ENCODE data around the gene KLHL22.
"Not testable (repeated sequence)": the region's sequence is repeated elsewhere in the genome, so short reads cannot be mapped to it uniquely, and the experiment has no call there.

The KLHL22 gene

DNA sequence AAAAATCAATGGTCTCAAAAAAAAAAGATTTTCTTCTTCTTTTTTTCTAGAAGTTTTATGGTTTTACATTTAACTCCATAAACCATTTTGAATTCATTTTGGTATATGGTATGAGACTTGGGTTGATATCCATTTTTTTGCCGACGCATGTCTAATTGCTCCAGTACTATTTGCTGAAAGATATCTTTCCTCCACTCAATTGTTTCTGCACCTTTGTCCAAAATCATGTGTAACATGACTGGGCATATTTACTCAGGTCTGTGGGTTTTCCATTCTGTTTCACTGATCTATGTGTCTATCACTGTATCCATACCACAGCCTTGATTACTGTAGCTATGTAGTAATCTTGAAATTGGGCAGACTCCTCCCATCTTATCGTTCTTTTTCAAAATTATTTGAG, 42.4 kb downstream of the KLHL22 start:
- TF ChIP-seq, protein P1, sequence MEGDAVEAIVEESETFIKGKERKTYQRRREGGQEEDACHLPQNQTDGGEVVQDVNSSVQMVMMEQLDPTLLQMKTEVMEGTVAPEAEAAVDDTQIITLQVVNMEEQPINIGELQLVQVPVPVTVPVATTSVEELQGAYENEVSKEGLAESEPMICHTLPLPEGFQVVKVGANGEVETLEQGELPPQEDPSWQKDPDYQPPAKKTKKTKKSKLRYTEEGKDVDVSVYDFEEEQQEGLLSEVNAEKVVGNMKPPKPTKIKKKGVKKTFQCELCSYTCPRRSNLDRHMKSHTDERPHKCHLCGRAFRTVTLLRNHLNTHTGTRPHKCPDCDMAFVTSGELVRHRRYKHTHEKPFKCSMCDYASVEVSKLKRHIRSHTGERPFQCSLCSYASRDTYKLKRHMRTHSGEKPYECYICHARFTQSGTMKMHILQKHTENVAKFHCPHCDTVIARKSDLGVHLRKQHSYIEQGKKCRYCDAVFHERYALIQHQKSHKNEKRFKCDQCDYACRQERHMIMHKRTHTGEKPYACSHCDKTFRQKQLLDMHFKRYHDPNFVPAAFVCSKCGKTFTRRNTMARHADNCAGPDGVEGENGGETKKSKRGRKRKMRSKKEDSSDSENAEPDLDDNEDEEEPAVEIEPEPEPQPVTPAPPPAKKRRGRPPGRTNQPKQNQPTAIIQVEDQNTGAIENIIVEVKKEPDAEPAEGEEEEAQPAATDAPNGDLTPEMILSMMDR (conservative IDR thresholded peaks at IDR 0.05; ENCODE audit: low read depth), result no peak
- ChIA-PET CTCF (interaction anchor here (1.9 kb wide), 1 partner anchor 35 kb away, joined by 4 read pairs; no protein-coding TSS in a partner anchor), POLR2A (ENCODE audit: low non-redundant PET) (no interaction called here)
- DNase-seq (ENCODE audit: low spot score), result no peak
- H3K27ac ChIP-seq, result no peak overlapping the region

DNA sequence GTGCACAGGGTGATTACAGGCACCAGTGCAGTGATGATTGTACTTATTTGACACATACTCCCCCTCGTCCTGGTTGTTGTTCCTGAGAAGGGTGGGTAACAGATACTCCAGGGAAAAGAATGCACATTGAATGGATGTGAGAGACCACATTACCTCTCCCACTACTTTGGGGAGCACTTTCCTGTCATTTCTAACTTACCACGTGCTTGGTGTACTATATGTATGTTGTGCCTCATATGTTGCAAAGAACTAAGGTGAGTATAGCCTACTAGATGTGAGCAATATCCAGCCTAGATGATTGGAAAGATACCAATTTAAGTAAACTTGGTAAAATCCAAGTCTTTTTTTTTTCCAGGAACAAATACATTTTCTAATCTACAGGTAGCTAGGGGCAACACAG, 43.7 kb downstream of the KLHL22 start:
- H3K27ac ChIP-seq, result no peak overlapping the region
- CTCF ChIA-PET, result no interaction called here
- POLR2A ChIA-PET (ENCODE audit: low non-redundant PET), result no interaction called here
- DNase-seq (ENCODE audit: low spot score), result no peak
- TF ChIP-seq, protein P1 (conservative IDR thresholded peaks at IDR 0.05; ENCODE audit: low read depth), result no peak

DNA sequence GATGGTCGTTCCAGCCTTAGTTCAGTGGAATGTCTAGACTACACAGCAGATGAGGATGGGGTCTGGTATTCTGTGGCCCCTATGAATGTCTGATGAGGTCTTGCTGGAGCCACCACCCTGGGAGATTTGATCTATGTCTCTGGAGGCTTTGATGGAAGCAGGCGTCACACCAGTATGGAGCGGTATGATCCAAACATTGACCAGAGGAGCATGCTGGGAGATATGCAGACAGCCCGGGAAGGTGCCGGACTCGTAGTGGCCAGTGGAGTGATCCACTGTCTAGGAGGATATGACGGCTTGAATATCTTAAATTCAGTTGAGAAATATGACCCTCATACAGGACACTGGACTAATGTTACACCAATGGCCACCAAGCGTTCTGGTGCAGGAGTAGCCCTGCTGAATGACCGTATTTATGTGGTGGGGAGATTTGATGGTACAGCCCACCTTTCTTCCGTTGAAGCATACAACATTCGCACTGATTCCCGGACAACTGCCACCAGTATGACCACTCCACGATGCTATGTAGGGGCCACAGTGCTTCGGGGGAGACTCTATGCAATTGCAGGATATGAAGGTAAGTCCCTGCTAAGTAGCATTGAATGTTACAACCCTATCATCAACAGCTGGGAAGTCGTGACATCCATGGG, 44.3 kb downstream of the KLHL22 start:
- POLR2A ChIA-PET (ENCODE audit: low non-redundant PET); H3K27ac ChIP-seq; DNase-seq (ENCODE audit: low spot score); CTCF ChIA-PET: not testable (repeated sequence)

DNA sequence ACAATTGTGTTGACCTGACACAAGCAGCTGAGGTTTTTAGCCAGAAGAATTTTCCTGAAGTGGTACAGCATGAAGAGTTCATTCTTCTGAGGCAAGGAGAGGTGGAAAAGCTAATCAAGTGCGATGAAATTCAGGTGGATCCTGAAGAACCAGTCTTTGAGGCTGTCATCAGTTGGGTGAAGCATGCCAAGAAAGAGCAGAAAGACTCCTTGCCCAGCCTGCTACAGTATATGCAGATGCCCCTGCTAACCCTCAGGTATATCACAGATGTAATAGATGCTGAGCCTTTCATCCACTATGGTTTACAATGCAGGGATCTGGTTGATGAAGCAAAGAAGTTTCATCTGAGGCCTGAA, 45.1 kb downstream of the KLHL22 start:
- CTCF ChIA-PET, result no interaction called here
- POLR2A ChIA-PET (ENCODE audit: low non-redundant PET), result no interaction called here
- H3K27ac ChIP-seq, result no peak overlapping the region
- TF ChIP-seq, protein P1 (conservative IDR thresholded peaks at IDR 0.05; ENCODE audit: low read depth), result no peak
- no peak for DNase-seq (ENCODE audit: low spot score)

DNA sequence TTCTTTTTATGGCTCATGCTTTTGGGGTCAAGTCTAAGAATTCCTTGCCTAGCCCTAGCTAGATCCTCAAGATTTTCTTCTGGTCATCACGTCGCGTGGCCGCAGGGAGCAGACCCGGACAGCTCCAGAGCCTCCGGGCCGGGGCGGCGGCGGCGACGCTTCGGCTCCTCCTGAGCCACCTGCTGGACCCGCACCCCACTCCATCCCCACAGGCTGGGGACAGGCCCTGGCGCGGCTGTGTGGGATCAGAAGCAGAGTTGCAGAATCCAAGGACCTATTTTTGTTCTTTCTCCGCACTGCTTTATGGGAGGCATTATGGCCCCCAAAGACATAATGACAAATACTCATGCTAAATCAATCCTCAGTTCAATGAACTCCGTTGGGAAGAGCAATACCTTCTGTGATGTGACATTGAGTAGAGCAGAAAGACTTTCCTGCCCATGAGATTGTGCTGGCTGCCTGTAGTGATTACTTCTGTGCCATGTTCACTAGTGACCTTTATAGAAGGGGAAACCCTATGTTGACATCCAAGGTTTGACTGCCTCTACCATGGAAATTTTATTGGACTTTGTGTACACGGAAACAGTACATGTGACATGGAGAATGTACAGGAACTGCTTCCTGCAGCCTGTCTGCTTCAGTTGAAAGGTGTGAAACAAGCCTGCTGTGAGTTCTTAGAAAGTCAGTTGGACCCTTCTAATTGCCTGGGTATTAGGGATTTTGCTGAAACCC, 45.6 kb downstream of the KLHL22 start:
- DNase-seq (ENCODE audit: low spot score), result no peak
- POLR2A ChIA-PET (ENCODE audit: low non-redundant PET), result interaction anchor here (0.7 kb wide), 1 partner anchor 27 kb away, joined by 3 read pairs; no protein-coding TSS in a partner anchor
- TF ChIP-seq, protein P1 (conservative IDR thresholded peaks at IDR 0.05; ENCODE audit: low read depth), result no peak
- H3K27ac ChIP-seq, result no peak overlapping the region
- CTCF ChIA-PET, result no interaction called here

DNA sequence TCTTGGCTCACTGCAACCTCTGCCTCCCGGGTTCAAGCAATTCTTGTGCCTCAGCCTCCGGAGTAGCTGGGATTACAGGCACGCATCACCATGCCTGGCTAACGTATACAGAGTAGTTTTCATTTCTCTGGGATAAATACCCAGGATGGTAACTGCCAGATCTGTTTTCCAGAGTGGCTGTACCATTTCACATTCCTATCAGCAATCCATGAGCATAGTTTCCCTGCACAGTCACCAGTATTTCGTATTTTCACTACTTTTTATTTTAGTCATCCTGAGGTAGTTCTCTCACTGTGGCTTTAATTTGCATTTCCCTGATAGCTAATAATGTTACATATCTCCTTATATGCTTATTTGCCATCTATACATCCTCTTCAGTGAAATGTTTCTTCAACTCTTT, 47.0 kb downstream of the KLHL22 start:
- CTCF ChIA-PET, result no interaction called here
- TF ChIP-seq, protein P1 (conservative IDR thresholded peaks at IDR 0.05; ENCODE audit: low read depth), result no peak

DNA sequence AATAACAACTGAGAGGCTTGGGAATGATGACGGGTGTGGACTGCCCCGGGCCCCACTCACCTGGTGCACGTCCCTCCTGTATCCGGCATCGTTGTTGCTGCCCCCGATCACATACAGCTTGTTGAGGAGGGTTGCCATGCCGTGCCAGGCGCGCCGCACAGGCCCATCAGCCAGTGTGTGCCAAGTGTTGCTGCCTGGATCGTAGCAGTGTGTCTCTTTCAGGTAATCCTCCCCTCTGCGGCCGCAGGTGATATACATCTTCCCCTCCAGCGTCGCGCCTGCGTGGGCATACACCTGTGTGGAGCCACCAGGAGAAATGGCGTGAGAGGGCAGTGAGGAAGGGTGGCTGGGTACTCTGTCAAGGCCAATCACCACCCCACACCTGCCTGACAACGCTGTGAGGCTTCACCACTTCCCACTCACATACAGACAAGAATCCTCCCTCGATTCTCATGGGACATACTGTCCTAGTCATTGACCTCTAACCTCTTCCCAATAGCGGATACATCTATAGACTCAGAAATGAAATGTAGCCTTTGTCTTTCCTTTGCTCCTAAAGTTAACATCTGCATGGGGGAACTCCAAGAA, 49.1 kb downstream of the KLHL22 start:
- DNase-seq (ENCODE audit: low spot score), result no peak
- H3K27ac ChIP-seq, result no peak overlapping the region
- TF ChIP-seq, protein P1 (conservative IDR thresholded peaks at IDR 0.05; ENCODE audit: low read depth), result no peak
- ChIA-PET POLR2A (ENCODE audit: low non-redundant PET) (no interaction called here), CTCF (no interaction called here)

More for the DNA sequence above, 47.0 kb downstream of the KLHL22 start:
- POLR2A ChIA-PET (ENCODE audit: low non-redundant PET), result no interaction called here
- DNase-seq (ENCODE audit: low spot score), result no peak
- no peak overlapping the region for H3K27ac ChIP-seq

Data from RWPE1 (cell line).